H1 (cell line): ENCODE data around the gene TARP.
"Not testable (repeated sequence)": the region's sequence is repeated elsewhere in the genome, so short reads cannot be mapped to it uniquely, and the experiment has no call there.

Experiments used
- CTCF ChIA-PET: fragments of 300-600 bp; sonication (Branson Sonifier 250); formaldehyde crosslinking; loops from one replicate; lab custom pipeline; 2021; ENCODE audit not compliant: partially characterized antibody; lab: Charles Lee
- POLR2A ChIA-PET: fragments of 300-600 bp; sonication (Branson Sonifier 250); formaldehyde crosslinking; loops from one replicate; lab custom pipeline; 2021; ENCODE audit warnings: inconsistent platforms; ENCODE audit not compliant: partially characterized antibody; lab: Charles Lee
- DNase-seq, 2 experiments: peaks; one replicate each; pipeline versions ENCODE4 v3.0.0 to v3.0.0-alpha.2; 2010 to 2022; ENCODE audit warnings: low spot score in 2 of 2, low read depth in 1 of 2, mixed read lengths in 1 of 2
- FAIRE-seq: peaks from 2 replicates; lab custom pipeline; 2011; peaks lifted over from hg19 to GRCh38; lab: Jason Lieb, UNC
- H2AFZ ChIP-seq: 2 replicates; pipeline ENCODE4 v1.8.1; 2012; ENCODE audit warnings: low read length, inconsistent platforms
- H2AK5ac ChIP-seq: 2 replicates; pipeline ENCODE4 v1.6.1; 2013; ENCODE audit warnings: low read depth, low read length
- H2BK120ac ChIP-seq: replicated peaks from 2 replicates; pipeline ENCODE3; 2013; ENCODE audit warnings: low read depth, low read length, inconsistent platforms
- H2BK12ac ChIP-seq: 2 replicates; pipeline ENCODE4 v1.6.1; 2013; ENCODE audit warnings: low read depth, low read length
- H2BK15ac ChIP-seq: 2 replicates; pipeline ENCODE4 v1.6.1; 2013; ENCODE audit warnings: low read length
- H2BK20ac ChIP-seq: 2 replicates; pipeline ENCODE4 v1.6.1; 2013; ENCODE audit warnings: low read length
- H2BK5ac ChIP-seq: 2 replicates; pipeline ENCODE4 v1.6.1; 2013; ENCODE audit warnings: low read depth, low read length
- H3K14ac ChIP-seq: 2 replicates; pipeline ENCODE4 v1.6.1; 2013; ENCODE audit warnings: inconsistent platforms; ENCODE audit not compliant: insufficient read length
- H3K18ac ChIP-seq: 2 replicates; pipeline ENCODE4 v1.6.1; 2013; ENCODE audit warnings: low read length; ENCODE audit errors: extremely low read depth
- H3K23ac ChIP-seq: 2 replicates; pipeline ENCODE4 v1.6.1; 2013; ENCODE audit warnings: inconsistent platforms; ENCODE audit not compliant: insufficient read length
- H3K23me2 ChIP-seq: 2 replicates; pipeline ENCODE4 v1.6.1; 2013; ENCODE audit warnings: low read depth, low read length
- H3K27ac ChIP-seq: 2 replicates; pipeline ENCODE4 v1.6.1; 2011; ENCODE audit warnings: low read depth, low read length, inconsistent platforms
- H3K27me3 ChIP-seq, 4 experiments: replicated peaks in 1 of 4; 1 replicate in 1 of 4; 2 replicates in 3 of 4; pipeline versions ENCODE4 v1.6.1 to v1.8.1; 2011 to 2013; ENCODE audit warnings: low read length in 3 of 4, mild to moderate bottlenecking in 3 of 4, inconsistent platforms in 2 of 4, mixed read lengths in 2 of 4, moderate library complexity in 1 of 4; ENCODE audit not compliant: control insufficient read depth in 3 of 4, insufficient read depth in 3 of 4; ENCODE audit errors: extremely low read depth in 1 of 4
- H3K36me3 ChIP-seq, 4 experiments: 2 replicates each; pipeline versions ENCODE4 v1.6.1 to v1.8.1; 2011 to 2013; ENCODE audit warnings: mild to moderate bottlenecking in 4 of 4, low read length in 3 of 4, moderate library complexity in 2 of 4, control low read depth in 1 of 4, inconsistent platforms in 1 of 4; ENCODE audit not compliant: insufficient read depth in 4 of 4, control insufficient read depth in 2 of 4
- H3K4ac ChIP-seq: replicated peaks from 2 replicates; pipeline ENCODE3; 2013; ENCODE audit warnings: low read length, low read depth, mixed read lengths, inconsistent platforms; ENCODE audit not compliant: insufficient read length
- H3K4me1 ChIP-seq, 4 experiments: replicated peaks in 1 of 4; 1 replicate in 1 of 4; 2 replicates in 3 of 4; pipeline versions ENCODE4 v1.6.1 to v1.8.1; 2011 to 2013; ENCODE audit warnings: low read length in 3 of 4, inconsistent platforms in 2 of 4, mixed read lengths in 1 of 4; ENCODE audit not compliant: insufficient read depth in 4 of 4, control insufficient read depth in 3 of 4
- H3K4me2 ChIP-seq, 2 experiments: 2 replicates each; pipeline versions ENCODE4 v1.6.1 to v1.8.1; 2011 to 2013; ENCODE audit warnings: low read depth in 2 of 2, low read length in 2 of 2, control low read depth in 1 of 2, inconsistent platforms in 1 of 2, mild to moderate bottlenecking in 1 of 2; ENCODE audit not compliant: insufficient read depth in 1 of 2
- H3K4me3 ChIP-seq, 4 experiments: fragments of 200-600, 300-600 bp in 1 of 4; sonication (generic), shearing (Covaris generic), sonication (Bioruptor Twin) in 1 of 4; 2 replicates each; pipeline versions ENCODE4 v1.5.1 to v1.8.1; 2011 to 2016; ENCODE audit warnings: low read length in 4 of 4, low read depth in 3 of 4, control low read depth in 2 of 4, inconsistent platforms in 2 of 4, mild to moderate bottlenecking in 2 of 4, mixed read lengths in 1 of 4, moderate library complexity in 1 of 4; ENCODE audit not compliant: insufficient read depth in 2 of 4; ENCODE audit errors: extremely low read depth in 1 of 4
- H3K56ac ChIP-seq: replicated peaks from 2 replicates; pipeline ENCODE3; 2013; ENCODE audit warnings: low read depth, mild to moderate bottlenecking, mixed read lengths, low read length, inconsistent platforms; ENCODE audit not compliant: insufficient read length
- H3K79me1 ChIP-seq: 2 replicates; pipeline ENCODE4 v1.6.1; 2013; ENCODE audit warnings: low read depth, low read length, control low read depth
- H3K79me2 ChIP-seq, 2 experiments: 2 replicates each; pipeline versions ENCODE4 v1.6.1 to v1.8.1; 2012 to 2013; ENCODE audit warnings: low read length in 2 of 2, mild to moderate bottlenecking in 2 of 2, inconsistent platforms in 1 of 2; ENCODE audit not compliant: insufficient read depth in 2 of 2, control insufficient read depth in 1 of 2
- H3K9ac ChIP-seq, 4 experiments: replicated peaks in 1 of 4; 1 replicate in 1 of 4; 2 replicates in 3 of 4; pipeline versions ENCODE4 v1.6.1 to v1.8.1; 2011 to 2013; ENCODE audit warnings: low read depth in 3 of 4, low read length in 3 of 4, control low read depth in 2 of 4, mild to moderate bottlenecking in 2 of 4, moderate library complexity in 2 of 4, inconsistent platforms in 1 of 4; ENCODE audit errors: extremely low read depth in 1 of 4
- H3K9me3 ChIP-seq, 2 experiments: 2 replicates each; pipeline versions ENCODE4 v1.6.1 to v1.8.1; 2012 to 2013; ENCODE audit warnings: mild to moderate bottlenecking in 2 of 2, moderate library complexity in 2 of 2, control low read depth in 1 of 2, inconsistent platforms in 1 of 2, low read depth in 1 of 2, low read length in 1 of 2, mixed read lengths in 1 of 2; ENCODE audit not compliant: insufficient read depth in 2 of 2
- H4K20me1 ChIP-seq, 2 experiments: replicated peaks in 1 of 2; 2 replicates each; pipeline versions ENCODE3 to v1.8.1; 2011 to 2013; ENCODE audit warnings: inconsistent platforms in 2 of 2, low read length in 2 of 2, mild to moderate bottlenecking in 1 of 2; ENCODE audit not compliant: insufficient read depth in 2 of 2, control insufficient read depth in 1 of 2
- H4K5ac ChIP-seq: 2 replicates; pipeline ENCODE4 v1.6.1; 2013; ENCODE audit warnings: low read length, low read depth, mixed read lengths, inconsistent platforms; ENCODE audit not compliant: insufficient read length
- H4K8ac ChIP-seq: 2 replicates; pipeline ENCODE4 v1.8.0; 2013; ENCODE audit warnings: mild to moderate bottlenecking, moderate library complexity, low read length, inconsistent platforms; ENCODE audit not compliant: insufficient read depth; ENCODE audit errors: extremely low read depth
- H4K91ac ChIP-seq: replicated peaks from 2 replicates; pipeline ENCODE3; 2013; ENCODE audit warnings: low read length, mixed read lengths, inconsistent platforms; ENCODE audit not compliant: insufficient read length
- WGBS, 2 experiments: shearing (Covaris generic) in 1 of 2; methylation state at CpG; one replicate each; pipeline versions ENCODE4 v1.1.6 to v1.1.7; 2013 to 2015; ENCODE audit warnings: low lambda C conversion rate in 2 of 2, mixed read lengths in 2 of 2, inconsistent platforms in 1 of 2, low coverage in 1 of 2, missing lambda C conversion rate in 1 of 2; ENCODE audit not compliant: insufficient replicate concordance in 2 of 2, insufficient coverage in 1 of 2, insufficient read length in 1 of 2; ENCODE audit errors: extremely low coverage in 1 of 2, missing lambda C conversion rate in 1 of 2; 5-methylcytosine and 5-hydroxymethylcytosine counted together

TARP gene

GRCh38 chr7:38259157-38259556, 14.3 kb downstream of the TARP start:
- WGBS, 2 experiments, result 94% methylated on average over 8 of the region's 8 CpGs; no CpG with 5 or more reads in 1 of the 2 experiments
- POLR2A ChIA-PET, H3K79me1 ChIP-seq, H3K36me3 ChIP-seq, FAIRE-seq, H3K27me3 ChIP-seq, H3K4me2 ChIP-seq, DNase-seq, H3K4me1 ChIP-seq, H3K14ac ChIP-seq, H2BK12ac ChIP-seq, H2AK5ac ChIP-seq, H3K4me3 ChIP-seq, H3K9ac ChIP-seq, H4K91ac ChIP-seq, H3K18ac ChIP-seq, H2BK120ac ChIP-seq, H2BK5ac ChIP-seq, H4K20me1 ChIP-seq, H2BK15ac ChIP-seq, H2BK20ac ChIP-seq, H3K56ac ChIP-seq, H3K4ac ChIP-seq, H3K79me2 ChIP-seq, H3K9me3 ChIP-seq, H4K5ac ChIP-seq, H3K23ac ChIP-seq, H2AFZ ChIP-seq, H3K23me2 ChIP-seq, H4K8ac ChIP-seq, H3K27ac ChIP-seq: not testable (repeated sequence)
- CTCF ChIA-PET, result interaction anchor here (1.0 kb wide), 1 partner anchor 65 kb away, joined by 3 read pairs; no protein-coding TSS in a partner anchor
